HEK293T (cell line): ENCODE data around the gene LRSAM1.

Source experiments
- CTCF ChIA-PET: fragments of 350-600 bp; formaldehyde crosslinking; extraction: SDS; loops from one replicate; lab custom pipeline; 2021; ENCODE audit warnings: antibody characterized with exemption, inconsistent platforms; lab: Yijun Ruan, JAX
- POLR2A ChIA-PET: fragments of 350-600 bp; formaldehyde crosslinking; extraction: SDS; loops from one replicate; lab custom pipeline; 2020; ENCODE audit warnings: antibody characterized with exemption, inconsistent platforms; lab: Yijun Ruan, JAX
- DNase-seq: peaks from one replicate; pipeline ENCODE4 v3.0.0; 2012; ENCODE audit warnings: mixed read lengths; ENCODE audit errors: extremely low spot score
- ARNT ChIP-seq: fragments of 450-650 bp; IDR thresholded peaks from 2 replicates; pipeline ENCODE4 v1.6.1; 2017; ENCODE audit warnings: mild to moderate bottlenecking
- BHLHE40 ChIP-seq: fragments of 450-650 bp; IDR thresholded peaks from 2 replicates; pipeline ENCODE4 v1.6.1; 2016; ENCODE audit warnings: mild to moderate bottlenecking, moderate library complexity, borderline replicate concordance
- CTBP1 ChIP-seq: fragments of 450-650 bp; IDR thresholded peaks from 2 replicates; pipeline ENCODE4 v1.6.1; 2016; ENCODE audit warnings: borderline replicate concordance
- ELF4 ChIP-seq: fragments of 450-650 bp; IDR thresholded peaks from 2 replicates; pipeline ENCODE4 v1.6.1; 2017; ENCODE audit warnings: antibody characterized with exemption
- FOXA1 ChIP-seq: fragments of 450-650 bp; IDR thresholded peaks from 2 replicates; pipeline ENCODE4 v1.6.1; 2016; ENCODE audit warnings: mild to moderate bottlenecking
- FOXK2 ChIP-seq: fragments of 450-650 bp; IDR thresholded peaks from 2 replicates; pipeline ENCODE4 v1.6.1; 2016; ENCODE audit warnings: mild to moderate bottlenecking
- FOXM1 ChIP-seq: fragments of 450-650 bp; IDR thresholded peaks from 2 replicates; pipeline ENCODE4 v1.6.1; 2017; ENCODE audit warnings: mild to moderate bottlenecking, borderline replicate concordance
- HDGF ChIP-seq: fragments of 450-650 bp; IDR thresholded peaks from 2 replicates; pipeline ENCODE4 v1.6.1; 2017; ENCODE audit warnings: antibody characterized with exemption, borderline replicate concordance
- L3MBTL2 ChIP-seq: fragments of 450-650 bp; conservative IDR thresholded peaks from 2 replicates; pipeline ENCODE4 v1.6.1; 2016; ENCODE audit warnings: mild to moderate bottlenecking
- LEF1 ChIP-seq: fragments of 450-650 bp; IDR thresholded peaks from 2 replicates; pipeline ENCODE4 v1.6.1; 2017; ENCODE audit warnings: mild to moderate bottlenecking, borderline replicate concordance
- NFRKB ChIP-seq: fragments of 450-650 bp; IDR thresholded peaks from 2 replicates; pipeline ENCODE4 v1.6.1; 2016; ENCODE audit warnings: mild to moderate bottlenecking, moderate library complexity
- SP1 ChIP-seq: fragments of 450-650 bp; IDR thresholded peaks from 2 replicates; pipeline ENCODE4 v1.6.1; 2017
- SUZ12 ChIP-seq: fragments of 450-650 bp; IDR thresholded peaks from 2 replicates; pipeline ENCODE4 v1.6.1; 2016; ENCODE audit warnings: mild to moderate bottlenecking
- TARDBP ChIP-seq: fragments of 450-650 bp; IDR thresholded peaks from 2 replicates; pipeline ENCODE4 v1.6.1; 2016
- ZNF384 ChIP-seq: fragments of 450-650 bp; IDR thresholded peaks from 2 replicates; pipeline ENCODE4 v1.6.1; 2016
- TF ChIP-seq, protein P1 (sequence below): fragments of 450-650 bp; IDR thresholded peaks from 2 replicates; pipeline ENCODE4 v1.6.1; 2016

Gene LRSAM1

DNA sequence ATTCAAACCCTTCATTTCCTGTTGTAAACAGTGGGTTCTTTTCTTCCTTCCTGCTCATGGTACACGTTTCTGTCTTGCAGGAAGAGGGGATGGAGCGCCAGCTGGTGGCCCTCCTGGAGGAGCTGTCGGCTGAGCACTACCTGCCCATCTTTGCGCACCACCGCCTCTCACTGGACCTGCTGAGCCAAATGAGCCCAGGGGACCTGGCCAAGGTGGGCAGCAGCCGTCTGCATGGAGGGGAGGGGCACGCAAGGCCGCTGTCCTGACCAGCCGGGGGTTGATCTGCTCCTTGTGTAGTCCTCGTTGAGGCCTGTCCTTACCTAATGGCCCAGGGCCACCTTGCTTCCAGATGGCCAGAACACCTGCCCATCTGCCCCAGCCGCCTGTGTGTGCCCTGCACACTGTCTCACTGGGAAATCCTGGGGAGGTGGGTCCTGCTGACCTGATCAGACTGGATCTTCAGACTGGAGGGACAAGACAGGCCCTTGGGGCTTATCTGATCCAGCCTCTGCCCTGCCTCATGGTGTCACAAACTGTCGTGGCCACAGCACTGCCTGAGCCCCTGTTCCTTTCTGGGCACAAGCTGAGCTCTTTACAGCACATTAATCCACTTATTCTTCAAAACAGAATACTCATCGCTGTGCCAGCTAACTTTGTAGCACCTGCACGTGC lies 44.7 kb downstream of the LRSAM1 start:
- POLR2A ChIA-PET, result interaction anchor here (0.6 kb wide), 1 partner anchor 92 kb away, joined by 3 read pairs; no protein-coding TSS in a partner anchor
- CTCF ChIA-PET, result no interaction called here
- no peak for DNase-seq
- no peak for TF ChIP-seq SP1
- TF ChIP-seq BHLHE40, result no peak
- TF ChIP-seq, protein P1, sequence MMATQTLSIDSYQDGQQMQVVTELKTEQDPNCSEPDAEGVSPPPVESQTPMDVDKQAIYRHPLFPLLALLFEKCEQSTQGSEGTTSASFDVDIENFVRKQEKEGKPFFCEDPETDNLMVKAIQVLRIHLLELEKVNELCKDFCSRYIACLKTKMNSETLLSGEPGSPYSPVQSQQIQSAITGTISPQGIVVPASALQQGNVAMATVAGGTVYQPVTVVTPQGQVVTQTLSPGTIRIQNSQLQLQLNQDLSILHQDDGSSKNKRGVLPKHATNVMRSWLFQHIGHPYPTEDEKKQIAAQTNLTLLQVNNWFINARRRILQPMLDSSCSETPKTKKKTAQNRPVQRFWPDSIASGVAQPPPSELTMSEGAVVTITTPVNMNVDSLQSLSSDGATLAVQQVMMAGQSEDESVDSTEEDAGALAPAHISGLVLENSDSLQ, result no peak
- no peak for TF ChIP-seq FOXK2
- TF ChIP-seq LEF1, result no peak
- TF ChIP-seq ELF4, result no peak

DNA sequence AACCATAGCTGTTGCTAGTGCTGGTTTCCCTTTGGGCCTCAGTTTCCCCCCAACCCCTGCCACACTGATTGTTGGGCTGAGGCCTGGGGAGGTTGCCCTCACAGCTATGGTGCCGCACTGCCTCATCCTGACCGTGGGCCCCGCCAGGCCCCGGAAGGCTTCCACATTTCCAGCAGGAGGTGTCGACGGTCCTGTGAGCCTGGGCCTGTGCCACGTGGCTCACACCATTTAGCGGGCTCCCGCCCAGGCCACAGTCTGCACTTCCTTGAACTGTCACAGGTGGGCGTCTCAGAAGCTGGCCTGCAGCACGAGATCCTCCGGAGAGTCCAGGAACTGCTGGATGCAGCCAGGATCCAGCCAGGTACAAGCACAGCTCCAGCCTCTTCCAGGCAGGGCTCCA lies 45.7 kb downstream of the LRSAM1 start:
- DNase-seq, result no peak
- TF ChIP-seq CTBP1 (no peak), HDGF (no peak), FOXK2 (no peak), L3MBTL2 (0 out of 2 replicates have a peak, but pooled peaks have one; percentile 25)
- TF ChIP-seq, protein P1, result no peak
- ChIA-PET POLR2A (no interaction called here), CTCF (no interaction called here)

DNA sequence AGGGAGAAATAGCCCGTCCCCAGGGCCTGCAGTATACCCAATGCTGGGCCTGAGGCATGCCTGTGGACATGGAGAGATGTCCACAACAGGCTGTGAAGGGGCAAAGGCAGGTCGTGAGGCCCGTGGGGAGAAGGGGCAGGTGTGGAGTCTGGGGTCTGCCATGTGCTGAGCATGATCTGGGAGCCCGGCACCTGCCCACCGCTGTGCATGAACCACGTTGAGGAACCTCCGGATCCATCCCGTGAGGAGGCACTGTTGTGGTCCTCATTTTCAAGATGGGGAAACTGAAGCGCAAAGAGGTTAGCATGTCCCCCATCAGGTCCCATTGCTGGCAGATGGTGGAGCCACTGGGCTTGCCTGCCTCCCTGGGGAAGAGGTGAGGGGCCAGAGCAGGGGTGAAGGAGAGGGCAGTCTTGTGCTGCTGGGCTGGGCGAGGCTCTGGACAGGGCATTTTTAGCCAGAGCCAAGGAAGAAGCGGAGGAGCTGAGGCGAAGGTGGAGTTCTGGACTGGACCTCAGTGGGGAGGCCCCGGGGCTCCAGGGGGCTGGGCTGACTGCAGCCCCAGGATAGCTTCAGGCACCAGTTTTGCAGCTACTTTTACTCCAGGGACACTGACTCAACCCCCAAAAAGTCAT lies 46.5 kb downstream of the LRSAM1 start:
- DNase-seq, result no peak
- TF ChIP-seq FOXM1, result no peak
- TF ChIP-seq CTBP1, result no peak
- no peak for TF ChIP-seq ARNT
- TF ChIP-seq FOXA1, result no peak
- TF ChIP-seq L3MBTL2, result no peak
- no peak for TF ChIP-seq SP1
- TF ChIP-seq FOXK2, result no peak
- TF ChIP-seq HDGF, result no peak
- TF ChIP-seq ELF4, result no peak
- no peak for TF ChIP-seq NFRKB
- no peak for TF ChIP-seq ZNF384
- TF ChIP-seq, protein P1, result no peak
- no peak for TF ChIP-seq TARDBP
- no peak for TF ChIP-seq BHLHE40
- no peak for TF ChIP-seq SUZ12
- no peak for TF ChIP-seq LEF1
- CTCF ChIA-PET, result no interaction called here
- POLR2A ChIA-PET, result no interaction called here

DNA sequence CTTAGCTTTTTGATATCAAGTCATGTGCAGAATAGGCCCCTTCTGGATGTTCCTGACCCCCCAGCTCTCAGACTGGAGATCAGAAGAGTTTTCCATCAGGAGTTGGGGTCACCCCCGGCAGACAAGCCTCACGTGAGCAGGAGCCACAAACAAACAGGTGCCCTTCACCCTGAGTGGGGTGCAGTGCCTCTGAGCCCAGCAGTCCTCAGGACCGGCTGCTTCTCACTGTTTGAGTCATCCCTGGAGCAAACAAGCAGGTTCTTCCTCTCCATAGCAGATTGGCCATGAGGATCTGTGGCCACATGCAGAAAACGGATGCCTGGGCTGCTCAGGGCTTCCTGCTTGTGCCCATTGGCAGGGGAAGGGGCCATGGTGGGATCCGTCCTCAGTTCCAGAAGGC lies 47.0 kb downstream of the LRSAM1 start:
- TF ChIP-seq LEF1, result no peak
- no peak for TF ChIP-seq TARDBP
- TF ChIP-seq FOXM1, result no peak
- TF ChIP-seq HDGF, result no peak
- no peak for TF ChIP-seq L3MBTL2
- TF ChIP-seq SP1, result no peak
- TF ChIP-seq, protein P1, result no peak
- TF ChIP-seq ARNT, result no peak
- CTCF ChIA-PET, result no interaction called here
- no peak for DNase-seq
- POLR2A ChIA-PET, result no interaction called here

DNA sequence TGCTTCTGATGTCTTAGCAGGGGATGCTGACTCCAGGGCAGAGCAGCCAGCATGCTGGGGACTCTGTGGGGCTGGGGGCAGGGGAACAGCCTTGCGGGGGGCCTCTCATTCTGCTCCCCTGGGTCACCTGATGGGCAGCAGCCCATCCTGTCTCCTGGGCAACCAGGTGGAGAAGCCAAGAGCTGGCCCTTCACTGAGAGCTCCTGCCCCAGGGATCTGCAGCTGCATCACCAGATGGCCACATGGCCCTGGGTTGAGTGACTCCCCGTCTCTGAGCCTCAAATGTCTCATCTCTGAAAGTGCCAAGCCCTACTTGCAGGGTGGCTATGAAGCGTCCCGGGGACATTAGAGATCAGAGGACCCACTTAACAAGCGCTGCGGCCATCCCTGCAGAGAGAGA lies 49.1 kb downstream of the LRSAM1 start:
- no peak for TF ChIP-seq TARDBP
- no peak for TF ChIP-seq HDGF
- no peak for TF ChIP-seq SP1
- no peak for TF ChIP-seq L3MBTL2
- TF ChIP-seq FOXM1, result no peak
- no peak for TF ChIP-seq FOXK2
- no peak for TF ChIP-seq NFRKB
- TF ChIP-seq CTBP1, result no peak
- TF ChIP-seq BHLHE40, result no peak
- CTCF ChIA-PET, result no interaction called here
- POLR2A ChIA-PET, result interaction anchor here (1.0 kb wide), 1 partner anchor 49 kb away, joined by 4 read pairs; the partner anchor contains the start of genes LRSAM1 and RPL12
- no peak for DNase-seq

DNA sequence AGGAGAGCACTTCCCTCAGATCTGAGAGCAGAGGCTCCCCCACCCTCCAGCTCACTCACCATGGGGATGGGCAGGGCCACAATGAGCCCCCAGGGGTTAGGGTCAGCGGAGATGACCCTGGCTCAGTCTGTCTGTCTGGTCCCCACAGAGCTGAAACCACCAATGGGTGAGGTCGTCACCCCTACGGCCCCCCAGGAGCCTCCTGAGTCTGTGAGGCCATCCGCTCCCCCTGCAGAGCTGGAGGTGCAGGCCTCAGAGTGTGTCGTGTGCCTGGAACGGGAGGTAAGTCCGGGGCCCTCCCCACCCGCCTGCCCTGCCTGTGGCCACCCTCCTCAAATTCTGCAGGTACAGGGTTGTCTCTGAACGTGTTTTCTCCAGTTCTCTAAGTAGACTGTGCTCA lies 49.6 kb downstream of the LRSAM1 start:
- no peak for DNase-seq
- ChIA-PET POLR2A (interaction anchor here (0.6 to 1.0 kb wide), 2 partner anchors 49 to 283 kb away, joined by 3 to 4 read pairs; partner anchors contain the start of genes LRSAM1 and RPL12), CTCF (no interaction called here)
- TF ChIP-seq FOXA1 (no peak), L3MBTL2 (no peak)
